GM19452 (cell line): Measurements from ENCODE around the gene NAP1L3.

ENCODE experiments used
- ATAC-seq: cut with Tn5 transposase; IDR thresholded peaks from one replicate; pipeline ENCODE4 v1.9.1; 2021; ENCODE audit not compliant: unreplicated experiment

The NAP1L3 gene, protein sequence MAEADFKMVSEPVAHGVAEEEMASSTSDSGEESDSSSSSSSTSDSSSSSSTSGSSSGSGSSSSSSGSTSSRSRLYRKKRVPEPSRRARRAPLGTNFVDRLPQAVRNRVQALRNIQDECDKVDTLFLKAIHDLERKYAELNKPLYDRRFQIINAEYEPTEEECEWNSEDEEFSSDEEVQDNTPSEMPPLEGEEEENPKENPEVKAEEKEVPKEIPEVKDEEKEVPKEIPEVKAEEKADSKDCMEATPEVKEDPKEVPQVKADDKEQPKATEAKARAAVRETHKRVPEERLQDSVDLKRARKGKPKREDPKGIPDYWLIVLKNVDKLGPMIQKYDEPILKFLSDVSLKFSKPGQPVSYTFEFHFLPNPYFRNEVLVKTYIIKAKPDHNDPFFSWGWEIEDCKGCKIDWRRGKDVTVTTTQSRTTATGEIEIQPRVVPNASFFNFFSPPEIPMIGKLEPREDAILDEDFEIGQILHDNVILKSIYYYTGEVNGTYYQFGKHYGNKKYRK

GRCh38 chrX:93673056-93673868 is at the start of gene NAP1L3:
TSS of gene NAP1L3 (minus strand) at chrX:93673578. CDS start at chrX:93673304, 274 bp downstream.
- no peak for ATAC-seq

DNA sequence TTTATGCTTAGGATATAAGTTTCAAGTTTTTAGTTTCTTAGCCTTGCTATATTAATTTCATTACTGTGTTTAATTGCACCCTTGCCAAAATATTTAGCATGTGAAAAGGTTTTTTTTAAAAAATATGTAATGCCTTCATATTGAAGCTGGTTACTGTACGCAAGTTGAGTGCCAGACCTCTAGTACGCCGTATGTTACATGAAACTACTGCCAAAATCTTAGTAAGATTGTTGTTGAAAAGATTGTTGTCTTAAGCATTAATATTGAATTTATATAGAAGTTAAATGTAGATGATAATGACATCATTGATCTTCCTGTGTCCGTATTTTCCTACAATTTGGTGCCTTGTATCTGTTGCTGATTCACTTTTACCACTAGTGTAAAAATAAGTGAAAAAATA is 37.7 kb upstream of the NAP1L3 start:
- ATAC-seq = no peak

DNA sequence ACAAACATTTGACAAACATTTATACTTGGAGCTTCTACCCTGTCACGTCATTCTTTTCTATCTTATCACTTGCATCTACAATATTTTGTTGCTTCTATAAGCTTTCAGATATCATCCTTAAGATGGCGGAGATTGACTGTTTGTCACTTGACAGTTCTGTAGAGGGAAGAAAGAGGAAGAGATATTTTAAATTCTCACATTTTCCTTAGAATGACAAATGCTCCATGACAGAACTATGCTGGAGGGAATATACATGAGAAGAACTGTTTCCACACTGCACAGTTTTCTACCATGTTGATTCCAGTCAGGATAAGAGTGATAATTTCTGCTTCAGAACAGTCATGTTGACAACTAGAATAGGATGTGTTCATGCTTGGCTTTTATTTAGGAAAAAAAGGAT is 30.3 kb upstream of the NAP1L3 start:
- ATAC-seq = no peak

DNA sequence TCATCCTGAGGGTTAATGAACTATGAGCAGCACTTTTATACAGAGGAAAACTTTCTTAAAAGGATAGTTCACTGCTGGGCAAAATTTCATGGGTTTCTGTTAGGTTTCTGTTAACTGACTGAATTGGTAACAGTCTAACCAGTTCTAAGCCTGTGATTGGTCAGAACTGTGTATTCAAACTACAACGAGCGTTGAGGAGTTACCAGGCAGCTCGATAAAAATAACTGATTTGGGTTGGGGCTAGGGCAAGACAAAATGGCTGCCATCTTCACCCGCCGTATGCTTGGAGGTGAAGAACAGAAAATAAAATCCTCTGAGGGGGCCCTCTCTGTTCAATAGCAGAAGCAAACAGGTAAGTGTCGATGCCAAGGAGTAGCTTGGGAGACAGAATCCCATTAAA is 22.6 kb upstream of the NAP1L3 start:
- ATAC-seq = no peak

DNA sequence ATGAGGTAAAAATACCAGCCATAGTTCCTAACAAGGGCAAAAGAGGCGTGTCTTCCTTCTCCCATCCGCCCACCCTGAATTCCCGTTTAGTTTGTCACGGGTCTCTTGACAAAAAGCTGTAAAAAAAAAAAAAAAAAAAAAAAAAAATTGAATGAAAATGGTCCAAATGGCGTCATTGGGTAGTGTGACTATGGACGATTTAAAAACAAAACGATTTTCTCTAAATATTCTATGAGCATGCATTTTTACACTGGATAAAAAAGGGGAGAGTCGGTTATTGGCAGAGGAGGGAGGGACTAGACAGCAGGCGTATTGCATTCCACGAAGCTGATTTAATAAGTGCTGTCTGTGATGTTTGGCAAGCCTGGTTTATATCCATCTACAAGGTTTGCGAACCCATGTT is 492 bp upstream of the NAP1L3 start, which contains the start of gene FAM133A:
FAM133A (plus strand) TSS at position 338 of the 403 bp plus-strand sequence. CDS start 35,214 bp downstream, outside the sequence.
- no peak for ATAC-seq

GRCh38 chrX:93660575-93660974 is 12.8 kb downstream of the NAP1L3 start:
- ATAC-seq = no peak

- no peak for ATAC-seq
Measured at GRCh38 chrX:93649381-93649780, 24.0 kb downstream of the NAP1L3 start.

DNA sequence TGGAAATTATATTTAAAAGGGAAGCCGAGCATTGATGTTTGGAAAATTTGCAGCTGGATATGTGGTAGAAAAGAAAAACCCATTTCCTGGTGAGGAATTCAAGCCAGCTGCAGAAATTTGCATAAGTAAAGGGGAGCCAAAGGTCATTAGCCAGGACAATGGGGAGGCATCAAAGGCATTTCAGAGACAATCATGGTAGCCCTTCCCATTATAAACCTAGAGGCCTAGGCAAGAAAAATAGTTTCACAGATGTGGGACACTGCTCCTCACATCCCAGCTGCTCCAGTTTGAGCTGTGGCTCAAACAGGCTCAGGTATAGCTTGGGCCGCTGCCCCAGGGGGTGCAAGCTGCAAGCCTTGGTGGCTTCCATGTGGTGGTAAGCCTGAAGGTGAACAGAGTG is 35.8 kb downstream of the NAP1L3 start:
- no peak for ATAC-seq
